HepG2 (cell line): ENCODE measurements around the gene POGLUT2. TPM values are rescaled to one million over a fixed set of nuclear protein-coding genes. Genes with fewer than 3 reads are reported as not detected.

Experiments
- ATAC-seq: fragments of 200-7000 bp; cut with Tn5 transposase; 3 replicates; pipeline ENCODE4 v1.9.1; 2020; ENCODE audit warnings: mild to moderate bottlenecking, moderate library complexity
- BruUV-seq: library from RNA; stranded (reverse); fragments of 400-500 nt; replicated peaks from 2 replicates; lab custom pipeline; 2021; lab: Mats Ljungman, UMichigan
- CTCF ChIA-PET: fragments of 300-600 bp; formaldehyde crosslinking; extraction: SDS; loops from one replicate; lab custom pipeline; 2021; ENCODE audit warnings: low total read pairs, inconsistent platforms, low intra/inter-chr PET ratio; lab: Yijun Ruan, JAX
- POLR2A ChIA-PET: fragments of 350-600 bp; sonication (Branson Sonifier 250); formaldehyde crosslinking; loops from one replicate; lab custom pipeline; 2020; ENCODE audit warnings: antibody characterized with exemption, inconsistent platforms; lab: Yijun Ruan, JAX
- DNase-seq: peaks from one replicate; pipeline ENCODE4 v3.0.0-alpha.2; 2015; ENCODE audit warnings: low spot score
- FAIRE-seq: peaks from 3 replicates; lab custom pipeline; 2011; peaks lifted over from hg19 to GRCh38; lab: Jason Lieb, UNC
- H2AFZ ChIP-seq: one replicate; pipeline ENCODE4 v1.6.1; 2011; ENCODE audit warnings: low read length, inconsistent platforms
- H3K27ac ChIP-seq: fragments of 300-600 bp; 3 replicates; pipeline ENCODE4 v1.8.0; 2011; ENCODE audit warnings: mixed run types, mild to moderate bottlenecking, mixed read lengths, low read length, inconsistent platforms; ENCODE audit not compliant: insufficient read depth; ENCODE audit errors: extremely low read length
- H3K27me3 ChIP-seq, 2 experiments: fragments of 200-600 bp in 1 of 2; 2 replicates in 1 of 2; 3 replicates in 1 of 2; pipeline versions ENCODE4 v1.6.0 to v1.8.0; 2011; ENCODE audit warnings: low read length in 2 of 2, mild to moderate bottlenecking in 2 of 2, moderate library complexity in 2 of 2, inconsistent platforms in 1 of 2; ENCODE audit not compliant: insufficient read depth in 2 of 2, control insufficient read depth in 1 of 2
- H3K36me3 ChIP-seq, 2 experiments: fragments of 200-600 bp in 1 of 2; replicated peaks in 1 of 2; 2 replicates in 1 of 2; 3 replicates in 1 of 2; pipeline versions ENCODE4 v1.5.1 to v1.8.0; 2011; ENCODE audit warnings: low read length in 2 of 2, inconsistent platforms in 1 of 2; ENCODE audit not compliant: insufficient read depth in 2 of 2, control insufficient read depth in 1 of 2
- H3K4me1 ChIP-seq: 2 replicates; pipeline ENCODE4 v1.5.1; 2012; ENCODE audit warnings: low read length, inconsistent platforms; ENCODE audit not compliant: insufficient read depth
- H3K4me2 ChIP-seq: 2 replicates; pipeline ENCODE4 v1.6.0; 2011; ENCODE audit warnings: low read depth, low read length, inconsistent platforms
- H3K4me3 ChIP-seq, 3 experiments: fragments of 200-600 bp in 1 of 3; sonication (generic), shearing (Covaris generic) in 1 of 3; replicated peaks in 1 of 3; 2 replicates each; pipeline ENCODE4 v1.5.1; 2011 to 2016; ENCODE audit warnings: low read length in 3 of 3, inconsistent platforms in 2 of 3, low read depth in 2 of 3, mild to moderate bottlenecking in 2 of 3, control low read depth in 1 of 3, mixed read lengths in 1 of 3; ENCODE audit not compliant: insufficient read depth in 1 of 3
- H3K79me2 ChIP-seq: one replicate; pipeline ENCODE4 v1.6.1; 2011; ENCODE audit warnings: low read length, inconsistent platforms; ENCODE audit not compliant: insufficient read depth
- H3K9ac ChIP-seq: 2 replicates; pipeline ENCODE4 v1.6.0; 2011; ENCODE audit warnings: mild to moderate bottlenecking, low read depth, low read length, inconsistent platforms; ENCODE audit not compliant: insufficient read depth
- H3K9me3 ChIP-seq: 2 replicates; pipeline ENCODE4 v1.5.1; 2012; ENCODE audit warnings: mild to moderate bottlenecking, low read length
- H4K20me1 ChIP-seq: 2 replicates; pipeline ENCODE4 v1.6.0; 2011; ENCODE audit warnings: inconsistent platforms, mild to moderate bottlenecking, low read length, moderate library complexity; ENCODE audit not compliant: insufficient read depth
- ETV6 ChIP-seq: sonication (generic); formaldehyde crosslinking; conservative IDR thresholded peaks from 2 replicates; pipeline ENCODE4 v1.4.0; 2020; ENCODE audit warnings: missing genetic modification reagents
- HES4 ChIP-seq: sonication (generic); formaldehyde crosslinking; IDR thresholded peaks from 2 replicates; pipeline ENCODE4 v1.9.0; 2021; ENCODE audit warnings: mild to moderate bottlenecking, missing genetic modification reagents, borderline replicate concordance
- KDM3A ChIP-seq: IDR thresholded peaks from 2 replicates; pipeline ENCODE4 v1.6.1; 2018; ENCODE audit warnings: low read depth, missing compliant biosample characterization
- NFYC ChIP-seq: IDR thresholded peaks from 2 replicates; pipeline ENCODE4 v1.6.1; 2016; ENCODE audit warnings: missing genetic modification reagents, missing compliant biosample characterization
- NR1H2 ChIP-seq: sonication (generic); formaldehyde crosslinking; IDR thresholded peaks from 2 replicates; pipeline ENCODE4 v1.8.1; 2022; ENCODE audit warnings: low read depth, missing genetic modification reagents, borderline replicate concordance
- TEAD2 ChIP-seq: sonication (generic); formaldehyde crosslinking; IDR thresholded peaks from 2 replicates; pipeline ENCODE4 v1.9.0; 2021; ENCODE audit warnings: missing genetic modification reagents
- YEATS2 ChIP-seq: sonication (generic); formaldehyde crosslinking; IDR thresholded peaks from 2 replicates; pipeline ENCODE4 v1.4.0; 2020; ENCODE audit warnings: missing genetic modification reagents, borderline replicate concordance
- ZBTB34 ChIP-seq: sonication (generic); formaldehyde crosslinking; IDR thresholded peaks from 2 replicates; pipeline ENCODE4 v1.8.0; 2022; ENCODE audit warnings: mild to moderate bottlenecking, missing genetic modification reagents
- ZFP37 ChIP-seq: sonication (generic); formaldehyde crosslinking; IDR thresholded peaks from 2 replicates; pipeline ENCODE4 v1.4.0; 2020; ENCODE audit warnings: missing genetic modification reagents, borderline replicate concordance
- ZNF326 ChIP-seq: sonication (generic); formaldehyde crosslinking; IDR thresholded peaks from 2 replicates; pipeline ENCODE4 v1.4.0; 2020; ENCODE audit warnings: missing genetic modification reagents, borderline replicate concordance
- ZNF709 ChIP-seq: sonication (generic); formaldehyde crosslinking; IDR thresholded peaks from 2 replicates; pipeline ENCODE4 v1.5.0; 2020; ENCODE audit warnings: mild to moderate bottlenecking, missing genetic modification reagents
- ZSCAN22 ChIP-seq: sonication (generic); formaldehyde crosslinking; IDR thresholded peaks from 2 replicates; pipeline ENCODE4 v1.4.0; 2020; ENCODE audit warnings: mild to moderate bottlenecking, missing genetic modification reagents
- WGBS: methylation state at CpG from one replicate; pipeline ENCODE4 v1.1.6; 2017; ENCODE audit warnings: low lambda C conversion rate; 5-methylcytosine and 5-hydroxymethylcytosine counted together
- in situ Hi-C: cut with HindIII; loops from 2 replicates; pipeline ENCODE4 v1.10.0; 2017; ENCODE audit warnings: low pct_unique_long_range_greater_than_20kb; ENCODE audit not compliant: extremely low pct_ligation_motif_present
- intact Hi-C: fragments of 100-400 bp; cut with micrococcal nuclease; formaldehyde crosslinking; loops from one replicate; pipeline ENCODE4 v1.10.0; 2022; ENCODE audit not compliant: unreplicated experiment
- polyA plus RNA-seq, 8 experiments: library from polyadenylated mRNA; depleted of rRNA in 3 of 8; stranded (reverse) in 7 of 8; unstranded in 1 of 8; fragments of >200 nt; fragmentation: Illumina TruSeq in 4 of 8; extraction: Trizol in 4 of 8; gene quantifications; 2 replicates each; pipeline versions ENCODE4 v1.2.1 to v1.2.3, GENCODE V29; 2011 to 2016; ENCODE audit warnings: low read depth in 4 of 8, missing spikeins in 1 of 8, mixed read lengths in 1 of 8; ENCODE audit not compliant: insufficient read depth in 1 of 8
- total RNA-seq, 5 experiments: library from RNA; depleted of rRNA; stranded (reverse); fragments of >200 nt; fragmentation: Illumina TruSeq; extraction: Trizol; gene quantifications; 2 replicates each; pipeline ENCODE4 v1.2.3, GENCODE V29; 2016; ENCODE audit warnings: low read depth in 1 of 5
- TF ChIP-seq, protein P1 (sequence below): sonication (generic); formaldehyde crosslinking; IDR thresholded peaks from 2 replicates; pipeline ENCODE4 v1.5.1; 2020; ENCODE audit warnings: mild to moderate bottlenecking, moderate library complexity, missing genetic modification reagents
- TF ChIP-seq, protein P2 (sequence below): sonication (generic); formaldehyde crosslinking; IDR thresholded peaks from 2 replicates; pipeline ENCODE4 v1.4.0; 2020; ENCODE audit warnings: missing genetic modification reagents

Gene POGLUT2
- total and polyA plus RNA-seq, 2 of the 13 experiments (the other 11 are each of a cell fraction or from before 2014, with no cell fraction given), result 18.0 to 26.1 TPM

GRCh38 chr13:102816708-102817107 is 17.9 kb upstream of the POGLUT2 start:
- no peak for ATAC-seq
- peaks cover 24% of the 10 kb centered on the region for H3K4me1 ChIP-seq
- H3K4me3 ChIP-seq, result no peak overlapping the region
- POLR2A ChIA-PET, result no interaction called here
- 0 out of 2 replicates have a peak, but pooled peaks cover 5% of the 10 kb centered on the region for H4K20me1 ChIP-seq
- 97% methylated on average over 4 of the region's 4 CpGs for WGBS
- no peak overlapping the region for H3K4me2 ChIP-seq
- H3K27me3 ChIP-seq, result no peaks in the 10 kb centered on the region
- DNase-seq, result no peak
- in situ Hi-C loops (no loop called here), intact Hi-C loops (no loop called here)
- H3K36me3 ChIP-seq, result peaks cover 4 to 18% of the 10 kb centered on the region in 2 experiments; a peak in 3 of 5 replicates
- H3K9me3 ChIP-seq, result no peaks in the 10 kb centered on the region
- H3K9ac ChIP-seq, result no peak overlapping the region
- no peak overlapping the region for H3K27ac ChIP-seq
- CTCF ChIA-PET, result no interaction called here
- TF ChIP-seq, protein P1, sequence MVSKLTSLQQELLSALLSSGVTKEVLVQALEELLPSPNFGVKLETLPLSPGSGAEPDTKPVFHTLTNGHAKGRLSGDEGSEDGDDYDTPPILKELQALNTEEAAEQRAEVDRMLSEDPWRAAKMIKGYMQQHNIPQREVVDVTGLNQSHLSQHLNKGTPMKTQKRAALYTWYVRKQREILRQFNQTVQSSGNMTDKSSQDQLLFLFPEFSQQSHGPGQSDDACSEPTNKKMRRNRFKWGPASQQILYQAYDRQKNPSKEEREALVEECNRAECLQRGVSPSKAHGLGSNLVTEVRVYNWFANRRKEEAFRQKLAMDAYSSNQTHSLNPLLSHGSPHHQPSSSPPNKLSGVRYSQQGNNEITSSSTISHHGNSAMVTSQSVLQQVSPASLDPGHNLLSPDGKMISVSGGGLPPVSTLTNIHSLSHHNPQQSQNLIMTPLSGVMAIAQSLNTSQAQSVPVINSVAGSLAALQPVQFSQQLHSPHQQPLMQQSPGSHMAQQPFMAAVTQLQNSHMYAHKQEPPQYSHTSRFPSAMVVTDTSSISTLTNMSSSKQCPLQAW (CRISPR knock-in tag), result no peak
- no peak for TF ChIP-seq ZNF326 (CRISPR knock-in tag)
- H2AFZ ChIP-seq, result no peak overlapping the region
- peaks cover 21% of the 10 kb centered on the region for H3K79me2 ChIP-seq
- no peak for FAIRE-seq
- BruUV-seq, result no TSS peak

GRCh38 chr13:102815788-102816187 is 17.0 kb upstream of the POGLUT2 start:
- H3K9me3 ChIP-seq, result no peaks in the 10 kb centered on the region
- H3K4me1 ChIP-seq, result peaks cover 24% of the 10 kb centered on the region
- H3K27me3 ChIP-seq, result no peaks in the 10 kb centered on the region
- H3K27ac ChIP-seq, result no peak overlapping the region
- DNase-seq, result no peak
- peaks cover 4 to 19% of the 10 kb centered on the region in 2 experiments; a peak in 3 of 5 replicates for H3K36me3 ChIP-seq
- in situ Hi-C loops, result no loop called here
- WGBS, result 96% methylated on average over 5 of the region's 5 CpGs
- CTCF ChIA-PET, result no interaction called here
- H3K4me2 ChIP-seq, result no peak overlapping the region
- peaks cover 21% of the 10 kb centered on the region for H3K79me2 ChIP-seq
- H4K20me1 ChIP-seq, result 0 out of 2 replicates have a peak, but pooled peaks cover 5% of the 10 kb centered on the region
- no peak overlapping the region for H3K9ac ChIP-seq
- POLR2A ChIA-PET, result no interaction called here
- FAIRE-seq, result no peak
- ATAC-seq, result no peak
- intact Hi-C loops, result no loop called here
- H2AFZ ChIP-seq, result no peak overlapping the region
- no peak overlapping the region for H3K4me3 ChIP-seq
- BruUV-seq, result no TSS peak
- TF ChIP-seq TEAD2, result no peak
- TF ChIP-seq ZFP37 (CRISPR knock-in tag), result no peak
- TF ChIP-seq ZNF709 (CRISPR knock-in tag), result no peak
- no peak for TF ChIP-seq NFYC (CRISPR knock-in tag)
- no peak for TF ChIP-seq KDM3A (CRISPR knock-in tag)
- no peak for TF ChIP-seq ETV6 (CRISPR knock-in tag)
- TF ChIP-seq ZBTB34 (CRISPR knock-in tag), result no peak
- no peak for TF ChIP-seq YEATS2 (CRISPR knock-in tag)
- no peak for TF ChIP-seq NR1H2 (CRISPR knock-in tag)
- no peak for TF ChIP-seq ZSCAN22 (CRISPR knock-in tag)
- no peak for TF ChIP-seq HES4 (CRISPR knock-in tag)
- TF ChIP-seq, protein P2, sequence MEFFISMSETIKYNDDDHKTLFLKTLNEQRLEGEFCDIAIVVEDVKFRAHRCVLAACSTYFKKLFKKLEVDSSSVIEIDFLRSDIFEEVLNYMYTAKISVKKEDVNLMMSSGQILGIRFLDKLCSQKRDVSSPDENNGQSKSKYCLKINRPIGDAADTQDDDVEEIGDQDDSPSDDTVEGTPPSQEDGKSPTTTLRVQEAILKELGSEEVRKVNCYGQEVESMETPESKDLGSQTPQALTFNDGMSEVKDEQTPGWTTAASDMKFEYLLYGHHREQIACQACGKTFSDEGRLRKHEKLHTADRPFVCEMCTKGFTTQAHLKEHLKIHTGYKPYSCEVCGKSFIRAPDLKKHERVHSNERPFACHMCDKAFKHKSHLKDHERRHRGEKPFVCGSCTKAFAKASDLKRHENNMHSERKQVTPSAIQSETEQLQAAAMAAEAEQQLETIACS (CRISPR knock-in tag), result no peak
